SK-N-SH (cell line): ENCODE measurements around the gene TCAF1.
A peak's percentile ranks its signal among the peaks of the same experiment; 100 is the strongest.

Experiments used
- JUND ChIP-seq: IDR thresholded peaks from 2 replicates; pipeline ENCODE4 v1.4.0; 2012
- POLR2AphosphoS5 ChIP-seq: IDR thresholded peaks from 2 replicates; pipeline ENCODE4 v1.6.1; 2012; ENCODE audit warnings: low read depth, low read length
- RAD21 ChIP-seq: IDR thresholded peaks from 2 replicates; pipeline ENCODE4 v1.6.1; 2012; ENCODE audit warnings: mild to moderate bottlenecking, low read length
- RCOR1 ChIP-seq: fragments of 150-350 bp; IDR thresholded peaks from 2 replicates; pipeline ENCODE4 v1.6.1; 2017; ENCODE audit warnings: antibody characterized with exemption, low read length
- SIN3A ChIP-seq: IDR thresholded peaks from 2 replicates; pipeline ENCODE4 v1.6.1; 2012; ENCODE audit warnings: low read depth, mild to moderate bottlenecking, low read length, moderate library complexity, borderline replicate concordance
- SMC3 ChIP-seq: IDR thresholded peaks from 2 replicates; pipeline ENCODE4 v1.6.1; 2012; ENCODE audit warnings: low read depth, low read length, improper control_type of control experiment
- TEAD4 ChIP-seq: IDR thresholded peaks from 2 replicates; pipeline ENCODE4 v1.4.0; 2012; ENCODE audit warnings: mild to moderate bottlenecking, borderline replicate concordance; ENCODE audit not compliant: insufficient read depth
- YY1 ChIP-seq: IDR thresholded peaks from 2 replicates; pipeline ENCODE4 v1.4.0; 2012; ENCODE audit warnings: low read depth, mild to moderate bottlenecking
- TF ChIP-seq, protein P1 (sequence below): fragments of 200-600 bp; sonication (generic); IDR thresholded peaks from 2 replicates; pipeline ENCODE4 v1.6.1; 2017; ENCODE audit warnings: antibody characterized with exemption, mild to moderate bottlenecking, moderate library complexity
- TF ChIP-seq, protein P2 (sequence below): IDR thresholded peaks from 2 replicates; pipeline ENCODE4 v1.4.0; 2012; ENCODE audit warnings: low read depth, borderline replicate concordance
- TF ChIP-seq, protein P3 (sequence below): IDR thresholded peaks from 2 replicates; pipeline ENCODE4 v1.6.1; 2012; ENCODE audit warnings: mild to moderate bottlenecking, low read depth, low read length, moderate library complexity
- TF ChIP-seq, protein P4 (sequence below): fragments of 150-350 bp; IDR thresholded peaks from 2 replicates; pipeline ENCODE4 v1.6.1; 2017; ENCODE audit warnings: antibody characterized with exemption, low read length, low read depth, borderline replicate concordance

DNA sequence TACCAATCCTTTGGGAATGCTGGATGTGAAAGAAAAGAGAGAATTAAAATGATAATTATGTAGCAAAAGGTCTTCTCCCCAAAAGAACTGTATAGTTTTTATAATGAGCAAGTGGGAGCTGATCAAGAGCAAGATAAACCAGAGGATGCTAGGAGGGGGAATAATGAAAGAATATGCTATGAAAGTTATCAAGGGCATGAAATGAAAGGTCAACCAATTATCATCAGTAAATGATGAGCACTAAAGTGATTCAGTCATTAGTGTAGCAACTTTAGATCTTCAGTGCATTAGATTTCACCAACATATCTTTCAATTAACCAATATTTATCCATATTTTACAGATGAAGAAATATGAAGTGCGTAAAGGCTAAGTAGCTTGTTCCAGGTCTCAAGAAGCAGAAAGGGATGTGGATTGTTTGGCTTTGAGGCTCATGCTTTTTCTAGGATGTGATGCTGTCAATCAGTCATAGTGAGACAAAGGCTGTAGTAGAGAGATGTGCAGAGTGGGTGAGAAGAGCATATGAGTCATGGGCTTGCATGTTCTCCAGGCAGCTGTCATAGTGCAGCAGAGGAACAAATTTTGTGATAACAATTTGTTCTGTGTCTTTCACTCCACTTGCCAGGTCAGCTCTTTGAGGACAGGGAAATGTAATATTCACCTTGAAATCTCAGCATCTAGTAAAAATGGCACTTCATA lies 27.4 kb upstream of the TCAF1 start:
- TF ChIP-seq, protein P1, sequence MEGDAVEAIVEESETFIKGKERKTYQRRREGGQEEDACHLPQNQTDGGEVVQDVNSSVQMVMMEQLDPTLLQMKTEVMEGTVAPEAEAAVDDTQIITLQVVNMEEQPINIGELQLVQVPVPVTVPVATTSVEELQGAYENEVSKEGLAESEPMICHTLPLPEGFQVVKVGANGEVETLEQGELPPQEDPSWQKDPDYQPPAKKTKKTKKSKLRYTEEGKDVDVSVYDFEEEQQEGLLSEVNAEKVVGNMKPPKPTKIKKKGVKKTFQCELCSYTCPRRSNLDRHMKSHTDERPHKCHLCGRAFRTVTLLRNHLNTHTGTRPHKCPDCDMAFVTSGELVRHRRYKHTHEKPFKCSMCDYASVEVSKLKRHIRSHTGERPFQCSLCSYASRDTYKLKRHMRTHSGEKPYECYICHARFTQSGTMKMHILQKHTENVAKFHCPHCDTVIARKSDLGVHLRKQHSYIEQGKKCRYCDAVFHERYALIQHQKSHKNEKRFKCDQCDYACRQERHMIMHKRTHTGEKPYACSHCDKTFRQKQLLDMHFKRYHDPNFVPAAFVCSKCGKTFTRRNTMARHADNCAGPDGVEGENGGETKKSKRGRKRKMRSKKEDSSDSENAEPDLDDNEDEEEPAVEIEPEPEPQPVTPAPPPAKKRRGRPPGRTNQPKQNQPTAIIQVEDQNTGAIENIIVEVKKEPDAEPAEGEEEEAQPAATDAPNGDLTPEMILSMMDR: no peak
- no peak for TF ChIP-seq SIN3A
- no peak for TF ChIP-seq SMC3
- TF ChIP-seq, protein P2, sequence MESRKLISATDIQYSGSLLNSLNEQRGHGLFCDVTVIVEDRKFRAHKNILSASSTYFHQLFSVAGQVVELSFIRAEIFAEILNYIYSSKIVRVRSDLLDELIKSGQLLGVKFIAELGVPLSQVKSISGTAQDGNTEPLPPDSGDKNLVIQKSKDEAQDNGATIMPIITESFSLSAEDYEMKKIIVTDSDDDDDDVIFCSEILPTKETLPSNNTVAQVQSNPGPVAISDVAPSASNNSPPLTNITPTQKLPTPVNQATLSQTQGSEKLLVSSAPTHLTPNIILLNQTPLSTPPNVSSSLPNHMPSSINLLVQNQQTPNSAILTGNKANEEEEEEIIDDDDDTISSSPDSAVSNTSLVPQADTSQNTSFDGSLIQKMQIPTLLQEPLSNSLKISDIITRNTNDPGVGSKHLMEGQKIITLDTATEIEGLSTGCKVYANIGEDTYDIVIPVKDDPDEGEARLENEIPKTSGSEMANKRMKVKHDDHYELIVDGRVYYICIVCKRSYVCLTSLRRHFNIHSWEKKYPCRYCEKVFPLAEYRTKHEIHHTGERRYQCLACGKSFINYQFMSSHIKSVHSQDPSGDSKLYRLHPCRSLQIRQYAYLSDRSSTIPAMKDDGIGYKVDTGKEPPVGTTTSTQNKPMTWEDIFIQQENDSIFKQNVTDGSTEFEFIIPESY: no peak
- no peak for TF ChIP-seq RAD21
- TF ChIP-seq TEAD4: no peak
- TF ChIP-seq, protein P3, sequence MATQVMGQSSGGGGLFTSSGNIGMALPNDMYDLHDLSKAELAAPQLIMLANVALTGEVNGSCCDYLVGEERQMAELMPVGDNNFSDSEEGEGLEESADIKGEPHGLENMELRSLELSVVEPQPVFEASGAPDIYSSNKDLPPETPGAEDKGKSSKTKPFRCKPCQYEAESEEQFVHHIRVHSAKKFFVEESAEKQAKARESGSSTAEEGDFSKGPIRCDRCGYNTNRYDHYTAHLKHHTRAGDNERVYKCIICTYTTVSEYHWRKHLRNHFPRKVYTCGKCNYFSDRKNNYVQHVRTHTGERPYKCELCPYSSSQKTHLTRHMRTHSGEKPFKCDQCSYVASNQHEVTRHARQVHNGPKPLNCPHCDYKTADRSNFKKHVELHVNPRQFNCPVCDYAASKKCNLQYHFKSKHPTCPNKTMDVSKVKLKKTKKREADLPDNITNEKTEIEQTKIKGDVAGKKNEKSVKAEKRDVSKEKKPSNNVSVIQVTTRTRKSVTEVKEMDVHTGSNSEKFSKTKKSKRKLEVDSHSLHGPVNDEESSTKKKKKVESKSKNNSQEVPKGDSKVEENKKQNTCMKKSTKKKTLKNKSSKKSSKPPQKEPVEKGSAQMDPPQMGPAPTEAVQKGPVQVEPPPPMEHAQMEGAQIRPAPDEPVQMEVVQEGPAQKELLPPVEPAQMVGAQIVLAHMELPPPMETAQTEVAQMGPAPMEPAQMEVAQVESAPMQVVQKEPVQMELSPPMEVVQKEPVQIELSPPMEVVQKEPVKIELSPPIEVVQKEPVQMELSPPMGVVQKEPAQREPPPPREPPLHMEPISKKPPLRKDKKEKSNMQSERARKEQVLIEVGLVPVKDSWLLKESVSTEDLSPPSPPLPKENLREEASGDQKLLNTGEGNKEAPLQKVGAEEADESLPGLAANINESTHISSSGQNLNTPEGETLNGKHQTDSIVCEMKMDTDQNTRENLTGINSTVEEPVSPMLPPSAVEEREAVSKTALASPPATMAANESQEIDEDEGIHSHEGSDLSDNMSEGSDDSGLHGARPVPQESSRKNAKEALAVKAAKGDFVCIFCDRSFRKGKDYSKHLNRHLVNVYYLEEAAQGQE: no peak
- TF ChIP-seq, protein P4, sequence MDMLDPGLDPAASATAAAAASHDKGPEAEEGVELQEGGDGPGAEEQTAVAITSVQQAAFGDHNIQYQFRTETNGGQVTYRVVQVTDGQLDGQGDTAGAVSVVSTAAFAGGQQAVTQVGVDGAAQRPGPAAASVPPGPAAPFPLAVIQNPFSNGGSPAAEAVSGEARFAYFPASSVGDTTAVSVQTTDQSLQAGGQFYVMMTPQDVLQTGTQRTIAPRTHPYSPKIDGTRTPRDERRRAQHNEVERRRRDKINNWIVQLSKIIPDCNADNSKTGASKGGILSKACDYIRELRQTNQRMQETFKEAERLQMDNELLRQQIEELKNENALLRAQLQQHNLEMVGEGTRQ: no peak
- no peak for TF ChIP-seq POLR2AphosphoS5
- no peak for TF ChIP-seq YY1
- peak; percentile 36; the same call in 1 of the 2 replicates for TF ChIP-seq JUND
- no peak for TF ChIP-seq RCOR1
